HG03095 (cell line): ENCODE measurements around the gene RBFA.
"Not testable (repeated sequence)": the region's sequence is repeated elsewhere in the genome, so short reads cannot be mapped to it uniquely, and the experiment has no call there.

Experiments used
- ATAC-seq: cut with Tn5 transposase; IDR thresholded peaks from one replicate; pipeline ENCODE4 v1.9.1; 2021; ENCODE audit warnings: moderate library complexity; ENCODE audit not compliant: unreplicated experiment

RBFA gene

GRCh38 chr18:80027719-80028118, 6.5 kb upstream of the RBFA start:
- not testable (repeated sequence) for ATAC-seq

- ATAC-seq = no peak
These were observed 4.5 kb upstream of the RBFA start for GRCh38 chr18:80029690-80030089.

DNA sequence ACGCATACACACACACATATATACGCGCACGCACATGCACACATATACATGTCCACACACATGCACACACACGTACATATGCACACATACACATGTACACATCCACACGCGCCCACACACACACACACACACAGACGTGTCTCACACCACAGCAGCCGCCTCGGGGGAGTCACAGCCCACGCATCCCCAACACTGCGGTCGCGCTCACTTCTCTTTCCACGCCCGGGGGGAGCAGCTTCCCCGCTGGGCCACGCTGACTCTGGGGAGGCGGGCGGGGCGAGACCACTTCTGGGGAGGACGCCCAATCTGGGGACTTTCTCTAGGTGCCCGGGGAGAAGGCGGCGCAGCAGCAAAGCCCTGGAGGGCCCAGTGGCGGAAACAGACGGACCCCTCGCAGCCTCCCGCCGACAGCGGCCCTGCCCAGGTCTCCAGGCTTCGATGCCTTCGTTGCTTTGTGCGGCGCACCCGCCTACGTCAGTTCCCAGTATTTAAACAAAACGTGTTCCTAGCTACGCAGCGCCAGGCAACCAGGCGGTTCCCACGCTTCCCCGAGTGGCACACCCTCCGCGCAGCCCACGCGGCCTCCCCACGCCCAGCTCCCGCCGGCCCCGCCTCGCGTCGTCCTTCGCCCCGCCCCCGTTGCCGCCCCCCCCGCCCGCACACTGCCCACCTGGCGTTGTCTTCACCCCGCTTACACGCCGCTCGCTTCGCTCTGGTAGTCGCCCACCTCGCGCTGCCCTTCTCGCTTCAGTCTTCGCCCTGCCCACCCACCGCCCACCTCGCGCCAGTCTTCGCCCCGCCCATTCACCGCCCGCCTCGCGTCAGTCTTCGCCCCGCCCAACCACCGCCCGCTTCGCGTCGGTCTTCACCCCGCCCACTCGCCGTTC, 810 bp upstream of the RBFA start:
- ATAC-seq = peak; percentile 47

DNA sequence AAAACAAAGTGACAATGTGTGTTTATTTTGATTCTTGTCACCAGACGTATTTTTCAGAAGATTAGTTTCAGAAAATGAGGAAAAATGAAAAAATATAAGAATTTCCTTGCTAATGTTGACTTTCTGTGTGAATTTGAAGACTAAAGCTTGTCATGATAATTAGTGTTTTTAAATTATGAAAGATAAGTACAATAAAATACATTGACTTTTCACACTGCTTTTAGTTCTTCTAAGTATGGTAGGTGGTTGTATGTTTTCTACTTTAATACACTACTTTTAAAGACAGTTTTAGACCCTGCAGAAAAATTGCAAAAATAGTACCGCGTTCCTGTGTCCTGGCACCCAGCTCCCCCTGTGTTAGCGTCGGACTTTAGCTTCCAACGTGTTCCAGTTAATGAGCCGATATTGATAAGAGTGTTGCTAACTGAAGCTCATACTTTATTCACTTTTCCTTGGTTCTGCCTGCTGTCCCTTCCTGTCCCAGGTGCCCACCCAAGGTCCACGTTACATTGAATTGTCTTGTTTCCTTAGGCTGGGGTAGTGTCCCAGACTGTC, 695 bp downstream of the RBFA start:
- ATAC-seq = no peak

DNA sequence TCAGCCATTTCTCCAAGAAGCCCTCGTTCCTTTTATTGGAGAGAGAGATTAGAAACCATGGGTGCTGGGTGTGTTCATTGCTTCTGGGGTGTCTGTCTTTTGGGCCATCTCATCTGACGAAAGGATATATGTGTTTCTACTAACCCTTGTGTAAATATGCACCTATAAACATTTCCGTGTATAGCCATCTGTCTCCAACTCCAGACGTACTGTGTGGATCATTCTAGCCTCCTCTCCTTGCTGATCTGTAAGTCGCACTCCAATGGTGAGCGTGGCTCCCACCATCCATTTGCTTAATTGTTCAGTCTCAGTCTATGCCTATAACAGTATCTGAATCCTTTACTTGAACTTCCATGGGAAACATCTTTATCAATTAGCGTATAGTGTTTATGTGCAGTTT, 1.8 kb downstream of the RBFA start:
- no peak for ATAC-seq

GRCh38 chr18:80037300-80037699, 3.1 kb downstream of the RBFA start:
- ATAC-seq = no peak

GRCh38 chr18:80037869-80038630, 3.8 kb downstream of the RBFA start:
- ATAC-seq = no peak

GRCh38 chr18:80040515-80040914, 6.3 kb downstream of the RBFA start:
- ATAC-seq = no peak

- no peak for ATAC-seq
These were observed 7.2 kb downstream of the RBFA start for GRCh38 chr18:80041424-80041823.

DNA sequence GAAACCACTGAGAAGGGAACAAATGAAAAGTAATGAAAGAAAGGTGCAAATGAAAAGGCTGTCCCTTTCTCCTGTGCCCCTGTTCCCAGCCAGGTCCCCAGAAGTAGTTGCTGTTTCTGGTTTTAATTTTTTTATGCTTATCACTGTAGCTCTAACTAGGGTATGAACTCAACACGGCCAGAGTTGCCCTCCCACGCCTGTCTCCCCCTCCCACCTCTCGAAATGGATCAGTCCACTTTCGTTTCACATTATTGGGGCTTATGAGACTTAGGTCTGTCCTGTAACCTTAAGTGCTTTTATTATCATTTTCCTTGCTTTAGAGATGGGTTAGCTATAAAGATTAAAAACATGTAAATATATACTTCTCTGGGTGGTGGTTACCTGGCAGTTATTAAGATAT, 8.6 kb downstream of the RBFA start:
- ATAC-seq = no peak

DNA sequence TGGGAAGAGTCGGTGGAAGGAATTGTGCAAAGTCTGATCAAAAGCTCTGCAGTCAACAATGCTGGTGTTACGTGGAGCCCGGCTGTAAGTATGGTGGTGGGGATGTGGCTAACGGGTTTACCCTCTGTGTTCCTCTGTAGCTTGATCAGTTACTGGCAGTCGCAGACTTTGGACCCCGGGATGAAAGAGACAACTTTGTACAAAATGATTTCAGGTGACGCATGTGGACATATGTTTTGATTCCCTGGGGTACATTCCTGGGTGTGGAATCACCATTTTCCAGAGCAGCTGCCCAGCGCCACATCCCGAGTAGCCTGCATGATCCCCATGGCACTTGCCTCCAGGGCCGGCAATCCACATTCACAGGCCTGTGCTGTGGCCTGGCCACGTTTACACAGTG, 9.8 kb downstream of the RBFA start:
- ATAC-seq = no peak

- ATAC-seq = no peak
These were observed 11.8 kb downstream of the RBFA start for GRCh38 chr18:80046011-80046410.

GRCh38 chr18:80046431-80046830, 12.2 kb downstream of the RBFA start:
- no peak for ATAC-seq

DNA sequence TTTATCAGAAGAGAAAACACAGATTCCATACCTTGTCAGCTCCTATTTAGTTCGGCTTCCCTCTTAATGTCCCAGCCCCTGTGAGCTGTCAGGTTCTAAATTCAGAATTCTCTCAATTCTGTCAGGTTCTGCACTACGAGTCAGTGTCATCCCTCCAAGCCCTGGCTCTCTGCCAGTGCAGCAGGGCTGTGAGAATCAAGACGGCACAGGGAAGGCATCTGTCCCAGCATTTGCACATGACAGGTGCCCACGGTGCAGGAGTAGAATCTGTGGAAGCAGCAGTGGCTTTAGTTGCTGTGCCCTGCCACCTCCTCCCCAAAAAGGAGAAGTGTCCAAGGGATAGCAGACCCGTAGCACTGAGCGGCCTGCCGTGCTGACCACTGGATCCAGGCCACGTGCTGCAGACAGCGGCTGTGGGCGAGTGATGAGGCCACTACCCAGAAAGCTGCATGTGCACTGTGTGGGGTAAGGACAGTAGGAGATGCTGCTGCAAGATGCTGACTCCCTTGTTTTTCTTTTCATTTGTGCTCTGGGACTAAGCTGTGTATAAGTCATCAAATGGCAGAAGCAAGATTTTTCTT, 12.8 kb downstream of the RBFA start:
- no peak for ATAC-seq

- no peak for ATAC-seq
These were observed 16.6 kb downstream of the RBFA start for GRCh38 chr18:80050797-80051196.

GRCh38 chr18:80056095-80056494, 21.9 kb downstream of the RBFA start:
- no peak for ATAC-seq

- ATAC-seq = no peak
These were observed 25.7 kb downstream of the RBFA start for GRCh38 chr18:80059945-80060344.

- ATAC-seq = no peak
These were observed 31.5 kb downstream of the RBFA start for GRCh38 chr18:80065705-80066104.

- no peak for ATAC-seq
These were observed 33.1 kb downstream of the RBFA start for GRCh38 chr18:80067321-80067720.

DNA sequence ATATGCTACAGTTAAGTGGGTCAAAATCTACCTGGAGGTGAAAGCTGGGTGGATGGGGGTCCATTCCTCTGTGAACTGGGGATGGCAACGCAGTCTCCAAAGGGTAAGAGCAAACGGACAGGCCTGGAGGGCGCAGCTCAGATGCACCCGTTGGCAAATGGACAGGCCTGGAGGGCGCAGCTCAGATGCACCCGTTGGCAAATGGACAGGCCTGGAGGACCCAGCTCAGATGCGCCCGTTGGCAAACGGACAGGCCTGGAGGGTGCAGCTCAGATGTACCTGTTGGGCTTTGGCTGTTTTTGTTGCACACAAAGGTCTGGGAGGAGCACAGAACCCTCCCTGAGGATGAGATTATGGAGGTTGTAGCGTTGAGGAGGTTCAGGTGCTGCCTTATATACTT, 33.7 kb downstream of the RBFA start:
- no peak for ATAC-seq

- ATAC-seq = no peak
These were observed 34.5 kb downstream of the RBFA start for GRCh38 chr18:80068571-80069272.
